ENCODE data around the gene EPHX1.
"Not testable (repeated sequence)": the region's sequence is repeated elsewhere in the genome, so short reads cannot be mapped to it uniquely, and the experiment has no call there.

The EPHX1 gene

GRCh38 chr1:225883616-225884265, 73.8 kb downstream of the EPHX1 start:
- no peak for DNase-seq

- DNase-seq, result no peak
Observed at GRCh38 chr1:225885336-225885735, 75.4 kb downstream of the EPHX1 start.

GRCh38 chr1:225886159-225887029, 76.5 kb downstream of the EPHX1 start:
- no peak for DNase-seq

- DNase-seq, result no peak
Observed at GRCh38 chr1:225887030-225887314, 77.0 kb downstream of the EPHX1 start.

GRCh38 chr1:225887554-225888288, 77.8 kb downstream of the EPHX1 start:
- not testable (repeated sequence) for DNase-seq

GRCh38 chr1:225888289-225888897, 78.5 kb downstream of the EPHX1 start:
- no peak for DNase-seq

GRCh38 chr1:225888898-225889601, 79.1 kb downstream of the EPHX1 start, which contains the start of gene LEFTY1:
TSS of gene LEFTY1 (minus strand) at chr1:225889146. CDS start at chr1:225889066, 80 bp downstream.
- no peak for DNase-seq

- no peak for DNase-seq
Observed at GRCh38 chr1:225889743-225890142, 79.8 kb downstream of the EPHX1 start.

GRCh38 chr1:225890346-225891228, 80.7 kb downstream of the EPHX1 start:
- no peak for DNase-seq

- DNase-seq, result no peak
Observed at GRCh38 chr1:225891229-225891972, 81.5 kb downstream of the EPHX1 start.

- no peak for DNase-seq
Observed at GRCh38 chr1:225892307-225892706, 82.4 kb downstream of the EPHX1 start.

All from central memory CD4-positive, alpha-beta T cell (primary cell).